ENCODE measurements around the gene MYO15A. TPM values are rescaled to one million over a fixed set of nuclear protein-coding genes. Genes with fewer than 3 reads are reported as not detected.

MYO15A gene
- total and polyA plus RNA-seq, 2 of the 4 experiments (the other 2 are of a cell fraction) = 0.18 to 1.1 TPM

- H3K9me3 ChIP-seq (ENCODE audit: control insufficient read depth, insufficient read depth, low read length) = no peaks in the 10 kb centered on the region
- H4K91ac ChIP-seq (ENCODE audit: insufficient read depth, low read depth, low read length) = no peak overlapping the region
- DNase-seq (no peak), ATAC-seq (ENCODE audit: low read depth) (no peak)
- no peak overlapping the region for H3K18ac ChIP-seq (ENCODE audit: low read depth, low read length)
- H3K4me3 ChIP-seq (ENCODE audit: insufficient read depth, low read depth, low read length) = no peak overlapping the region
- in situ Hi-C loops (cut with MboI; ENCODE audit: low sequenced_read_pairs) = no loop called here
- no peak overlapping the region for H3K4me2 ChIP-seq (ENCODE audit: low read depth, low read length)
- no peak overlapping the region for H2AK9ac ChIP-seq (replicated peaks; ENCODE audit: low read depth, low read length, poor library complexity)
- H3K4ac ChIP-seq (ENCODE audit: low read depth, low read length) = no peak overlapping the region
- ChIA-PET POLR2A (ENCODE audit: unreplicated experiment) (no interaction called here), CTCF (no interaction called here)
- H4K8ac ChIP-seq (ENCODE audit: low read depth in 2 of 2, low read length in 2 of 2) = no peak overlapping the region
- peaks cover 39 to 85% of the 10 kb centered on the region in 2 experiments for H3K79me1 ChIP-seq (ENCODE audit: low read depth in 1 of 2, low read length in 2 of 2)
- H2BK5ac ChIP-seq (ENCODE audit: low read depth, low read length, poor library complexity, severe bottlenecking) = no peak overlapping the region
- no peak overlapping the region for H3K56ac ChIP-seq (ENCODE audit: extremely low read depth, insufficient read depth, low read length)
- no peak overlapping the region for H4K5ac ChIP-seq (ENCODE audit: low read depth, low read length)
- no peak overlapping the region for H3K23ac ChIP-seq (ENCODE audit: low read depth, low read length)
- 89% methylated on average over 3 of the region's 3 CpGs; no CpG with 5 or more reads in 1 of the 2 experiments for WGBS, 2 experiments (ENCODE audit: extremely low coverage in 2 of 2, insufficient read length in 1 of 2)
- no peak overlapping the region for H2BK15ac ChIP-seq (ENCODE audit: low read depth, low read length)
- H4K20me1 ChIP-seq (ENCODE audit: insufficient read depth, low read length) = peaks cover 94% of the 10 kb centered on the region
- TF ChIP-seq, protein P1, sequence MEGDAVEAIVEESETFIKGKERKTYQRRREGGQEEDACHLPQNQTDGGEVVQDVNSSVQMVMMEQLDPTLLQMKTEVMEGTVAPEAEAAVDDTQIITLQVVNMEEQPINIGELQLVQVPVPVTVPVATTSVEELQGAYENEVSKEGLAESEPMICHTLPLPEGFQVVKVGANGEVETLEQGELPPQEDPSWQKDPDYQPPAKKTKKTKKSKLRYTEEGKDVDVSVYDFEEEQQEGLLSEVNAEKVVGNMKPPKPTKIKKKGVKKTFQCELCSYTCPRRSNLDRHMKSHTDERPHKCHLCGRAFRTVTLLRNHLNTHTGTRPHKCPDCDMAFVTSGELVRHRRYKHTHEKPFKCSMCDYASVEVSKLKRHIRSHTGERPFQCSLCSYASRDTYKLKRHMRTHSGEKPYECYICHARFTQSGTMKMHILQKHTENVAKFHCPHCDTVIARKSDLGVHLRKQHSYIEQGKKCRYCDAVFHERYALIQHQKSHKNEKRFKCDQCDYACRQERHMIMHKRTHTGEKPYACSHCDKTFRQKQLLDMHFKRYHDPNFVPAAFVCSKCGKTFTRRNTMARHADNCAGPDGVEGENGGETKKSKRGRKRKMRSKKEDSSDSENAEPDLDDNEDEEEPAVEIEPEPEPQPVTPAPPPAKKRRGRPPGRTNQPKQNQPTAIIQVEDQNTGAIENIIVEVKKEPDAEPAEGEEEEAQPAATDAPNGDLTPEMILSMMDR (conservative IDR thresholded peaks at IDR 0.05; ENCODE audit: low read depth, low read length) = no peak
- no peak for TF ChIP-seq SMC3 (IDR thresholded peaks at IDR 0.05; ENCODE audit: low read depth, low read length)
- no peak for TF ChIP-seq RCOR1 (IDR thresholded peaks at IDR 0.05; ENCODE audit: insufficient replicate concordance, low read length)
- no peak for TF ChIP-seq MAFK (IDR thresholded peaks at IDR 0.05; ENCODE audit: low read depth, low read length)
- TF ChIP-seq POLR2A (IDR thresholded peaks at IDR 0.05; ENCODE audit: low read depth, low read length) = no peak
- no peak for TF ChIP-seq NFE2L2 (IDR thresholded peaks at IDR 0.05; ENCODE audit: low read depth, low read length)
- TF ChIP-seq ELK1 (IDR thresholded peaks at IDR 0.05; ENCODE audit: borderline replicate concordance, low read depth, low read length) = no peak
- TF ChIP-seq MXI1 (IDR thresholded peaks at IDR 0.05; ENCODE audit: borderline replicate concordance, low read depth, low read length) = no peak
- TF ChIP-seq CEBPB (IDR thresholded peaks at IDR 0.05; ENCODE audit: low read depth, low read length) = no peak
- no TSS peak for BruUV-seq (replicated peaks)
- dilution Hi-C loops (cut with HindIII; ENCODE audit: low sequenced_read_pairs, unreplicated experiment) = no loop called here
- intact Hi-C loops (cut with micrococcal nuclease) = no loop called here
- H3K4me1 ChIP-seq (ENCODE audit: control insufficient read depth, insufficient read depth, low read length) = peaks cover 10% of the 10 kb centered on the region
- no peak overlapping the region for H3K27ac ChIP-seq (ENCODE audit: insufficient read depth, low read length)
- no peak overlapping the region for H3K14ac ChIP-seq (replicated peaks; ENCODE audit: low read depth, low read length)
- H2BK20ac ChIP-seq (ENCODE audit: low read depth, low read length) = no peak overlapping the region
- no peak overlapping the region for H2AFZ ChIP-seq (replicated peaks; ENCODE audit: low read length, poor library complexity)
- peaks cover 32% of the 10 kb centered on the region for H3K9me1 ChIP-seq (ENCODE audit: insufficient read depth, low read length)
- no peak overlapping the region for H2BK120ac ChIP-seq (ENCODE audit: low read depth, low read length)
- H3K36me3 ChIP-seq (ENCODE audit: control insufficient read depth, insufficient read depth, low read length) = peaks cover 61% of the 10 kb centered on the region
- no peak overlapping the region for H2AK5ac ChIP-seq (ENCODE audit: low read depth, low read length)
- H3K27me3 ChIP-seq (ENCODE audit: control insufficient read depth, insufficient read depth, low read length) = no peaks in the 10 kb centered on the region
- H3K9ac ChIP-seq (ENCODE audit: low read depth, low read length) = no peak overlapping the region
Measured at GRCh38 chr17:18197535-18198194, 89.1 kb downstream of the MYO15A start.
